Ascending aorta (tissue), 2 donors: ENCODE results near the gene DDR2. TPM values are rescaled to one million over a fixed set of nuclear protein-coding genes. Genes with fewer than 3 reads are reported as not detected.

Experiments
- DNase-seq, 2 donors: peaks; one replicate each; pipeline ENCODE4 v3.0.0-alpha.2; 2019; ENCODE audit warnings: low spot score in 2 of 2
- H3K27ac ChIP-seq, 2 donors: fragments of 200-600 bp; sonication (generic); one replicate each; pipeline ENCODE4 v1.5.1; 2016 to 2017; ENCODE audit warnings: mild to moderate bottlenecking in 1 of 2
- H3K27me3 ChIP-seq: fragments of 200-600 bp; sonication (generic); one replicate; pipeline ENCODE4 v1.5.1; 2017
- H3K36me3 ChIP-seq, 2 donors: fragments of 200-600 bp; sonication (generic); one replicate each; pipeline ENCODE4 v1.5.1; 2016
- H3K4me1 ChIP-seq, 2 donors: fragments of 200-600 bp; sonication (generic); one replicate each; pipeline ENCODE4 v1.5.1; 2016 to 2017; ENCODE audit warnings: mild to moderate bottlenecking in 1 of 2
- H3K4me3 ChIP-seq, 2 donors: fragments of 200-600 bp; sonication (generic); one replicate each; pipeline ENCODE4 v1.5.1; 2016 to 2017; ENCODE audit warnings: mild to moderate bottlenecking in 1 of 2
- H3K9me3 ChIP-seq, 2 donors: fragments of 200-600 bp; sonication (generic); one replicate each; pipeline ENCODE4 v1.5.1; 2016
- CTCF ChIP-seq, 3 experiments: fragments of 200-600 bp in 2 of 3; fragments of 450-650 bp in 1 of 3; sonication (generic) in 2 of 3; IDR thresholded peaks; one replicate each; pipeline ENCODE4 v1.5.1; 2016 to 2019; ENCODE audit warnings: antibody characterized with exemption in 3 of 3, mild to moderate bottlenecking in 1 of 3, moderate library complexity in 1 of 3
- intact Hi-C: fragments of 100-400 bp; cut with DNase I; formaldehyde crosslinking; loops from one replicate; pipeline ENCODE4 v1.15.1; 2023
- total RNA-seq: library from RNA; depleted of rRNA; stranded (reverse); fragments of >200 nt; gene quantifications from one replicate; pipeline ENCODE4 v1.1.0, GENCODE V29; 2016

The DDR2 gene
- total RNA-seq, 1 donor from 2014 or later: 77.9 TPM

DNA sequence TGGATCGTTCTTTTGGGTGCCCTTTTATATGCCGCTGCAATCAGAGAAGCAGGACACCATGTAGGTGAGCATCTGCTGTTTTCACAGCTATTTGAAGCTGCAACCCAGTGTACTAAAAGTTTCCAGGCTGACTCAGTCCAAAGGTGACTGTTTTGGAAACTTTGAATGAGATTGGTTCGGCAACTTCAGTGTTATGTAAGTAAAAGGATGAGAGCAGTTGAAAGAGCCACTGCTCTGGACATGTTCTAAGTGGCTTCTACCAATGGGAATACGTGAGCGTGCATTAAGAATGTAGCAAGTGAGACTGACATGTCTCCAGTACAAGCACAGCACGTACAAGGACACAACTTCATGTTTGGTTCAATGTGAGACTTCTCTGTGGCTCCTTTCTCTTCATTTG, 55.6 kb downstream of the DDR2 start:
- TF ChIP-seq CTCF (IDR thresholded peaks at IDR 0.05): no peak
- Histone ChIP-seq H3K36me3 (no peaks in the 10 kb centered on the region), H3K4me3 (no peak overlapping the region), H3K27ac (peak overlapping the region in 1 of 2 donors; percentile 8), H3K4me1 (peaks cover 8 to 24% of the 10 kb centered on the region in 2 donors), H3K27me3 (no peaks in the 10 kb centered on the region), H3K9me3 (no peaks in the 10 kb centered on the region)
- intact Hi-C loops: no loop called here
- no peak for DNase-seq

- no peak for TF ChIP-seq CTCF (IDR thresholded peaks at IDR 0.05)
- intact Hi-C loops: no loop called here
- H3K4me1 ChIP-seq: peaks cover 8 to 24% of the 10 kb centered on the region in 2 donors
These were observed 56.3 kb downstream of the DDR2 start for GRCh38 chr1:162688521-162688920.

GRCh38 chr1:162688931-162689330, 56.7 kb downstream of the DDR2 start:
- H3K4me3 ChIP-seq: no peak overlapping the region
- H3K27me3 ChIP-seq: no peaks in the 10 kb centered on the region
- DNase-seq: no peak
- intact Hi-C loops: no loop called here
- TF ChIP-seq CTCF (IDR thresholded peaks at IDR 0.05): no peak
- H3K27ac ChIP-seq: no peak overlapping the region
- H3K36me3 ChIP-seq: no peaks in the 10 kb centered on the region
- no peaks in the 10 kb centered on the region for H3K9me3 ChIP-seq
- H3K4me1 ChIP-seq: peaks cover 8 to 24% of the 10 kb centered on the region in 2 donors

More at GRCh38 chr1:162688521-162688920, 56.3 kb downstream of the DDR2 start:
- no peak for DNase-seq
- Histone ChIP-seq H3K36me3 (no peaks in the 10 kb centered on the region), H3K27ac (no peak overlapping the region), H3K4me3 (no peak overlapping the region), H3K9me3 (no peaks in the 10 kb centered on the region), H3K27me3 (no peaks in the 10 kb centered on the region)

- no peak overlapping the region for H3K4me3 ChIP-seq
- H3K36me3 ChIP-seq: no peaks in the 10 kb centered on the region
- H3K27me3 ChIP-seq: no peaks in the 10 kb centered on the region
- H3K27ac ChIP-seq: peak overlapping the region; percentile 52 to 70
- intact Hi-C loops: loop anchor here (2.0 kb wide), 2 partner anchors 17 to 57 kb away; partner anchors contain the start of gene DDR2
- no peak for TF ChIP-seq CTCF (IDR thresholded peaks at IDR 0.05)
- no peak for DNase-seq
- H3K4me1 ChIP-seq: peaks cover 8 to 24% of the 10 kb centered on the region in 2 donors
- H3K9me3 ChIP-seq: no peaks in the 10 kb centered on the region
These were observed 57.7 kb downstream of the DDR2 start for GRCh38 chr1:162689745-162690671.

DNA sequence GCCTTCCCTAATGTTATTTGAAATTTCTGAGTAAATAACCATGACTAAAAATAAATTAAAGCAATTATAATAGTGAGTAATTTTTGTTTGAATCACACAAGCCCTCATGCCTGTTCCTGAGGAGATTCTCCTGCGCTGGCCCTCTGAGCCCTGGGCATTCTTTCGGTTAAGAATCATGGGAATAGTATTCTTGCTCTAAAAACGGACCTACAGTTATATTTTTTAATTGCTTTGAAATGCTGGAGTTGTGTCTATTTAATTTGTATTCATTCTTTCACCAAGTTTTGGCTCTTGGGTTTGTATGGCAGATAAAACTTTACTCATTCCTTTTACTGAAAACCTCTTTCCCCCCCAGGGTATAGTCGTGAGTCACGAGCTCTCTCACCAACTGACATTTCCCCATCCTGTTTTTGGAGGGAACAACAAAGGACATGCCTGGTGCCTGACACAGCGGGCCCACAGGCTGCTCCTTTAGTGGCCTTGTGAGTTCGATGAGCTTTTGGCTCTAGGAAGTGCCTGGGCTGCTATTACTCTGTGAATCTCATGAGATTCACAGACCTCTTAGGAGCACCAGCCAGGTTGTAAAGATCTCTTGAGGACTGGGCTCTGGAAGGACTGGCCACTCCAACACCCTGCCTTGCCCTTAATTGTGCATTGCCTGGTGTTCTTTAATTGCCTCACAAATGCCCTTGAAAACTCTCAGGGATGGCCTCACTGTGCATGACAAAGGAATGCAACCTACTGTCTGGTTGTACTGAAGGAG, 58.6 kb downstream of the DDR2 start:
- peaks cover 8 to 24% of the 10 kb centered on the region in 2 donors for H3K4me1 ChIP-seq
- TF ChIP-seq CTCF (IDR thresholded peaks at IDR 0.05): no peak
- intact Hi-C loops: loop anchor here (2.0 kb wide), 2 partner anchors 18 to 58 kb away; partner anchors contain the start of gene DDR2
- H3K4me3 ChIP-seq: no peak overlapping the region
- DNase-seq: peak; percentile 36 to 93
- H3K27ac ChIP-seq: peak overlapping the region; percentile 52 to 70
- no peaks in the 10 kb centered on the region for H3K9me3 ChIP-seq
- no peaks in the 10 kb centered on the region for H3K27me3 ChIP-seq
- H3K36me3 ChIP-seq: no peaks in the 10 kb centered on the region
